Loucy (cell line): ENCODE data around the gene HES5.

Experiments
- EZH2phosphoT487 ChIP-seq: fragments of 200-600 bp; IDR thresholded peaks from 2 replicates; pipeline ENCODE4 v1.6.1; 2018; ENCODE audit warnings: antibody characterized with exemption, mild to moderate bottlenecking, moderate library complexity, borderline replicate concordance
- TF ChIP-seq, protein P1 (sequence below): fragments of 200-600 bp; sonication (generic); conservative IDR thresholded peaks from 2 replicates; pipeline ENCODE4 v1.5.1; 2014; ENCODE audit warnings: mild to moderate bottlenecking, antibody characterized with exemption, low read length

- TF ChIP-seq, protein P1, sequence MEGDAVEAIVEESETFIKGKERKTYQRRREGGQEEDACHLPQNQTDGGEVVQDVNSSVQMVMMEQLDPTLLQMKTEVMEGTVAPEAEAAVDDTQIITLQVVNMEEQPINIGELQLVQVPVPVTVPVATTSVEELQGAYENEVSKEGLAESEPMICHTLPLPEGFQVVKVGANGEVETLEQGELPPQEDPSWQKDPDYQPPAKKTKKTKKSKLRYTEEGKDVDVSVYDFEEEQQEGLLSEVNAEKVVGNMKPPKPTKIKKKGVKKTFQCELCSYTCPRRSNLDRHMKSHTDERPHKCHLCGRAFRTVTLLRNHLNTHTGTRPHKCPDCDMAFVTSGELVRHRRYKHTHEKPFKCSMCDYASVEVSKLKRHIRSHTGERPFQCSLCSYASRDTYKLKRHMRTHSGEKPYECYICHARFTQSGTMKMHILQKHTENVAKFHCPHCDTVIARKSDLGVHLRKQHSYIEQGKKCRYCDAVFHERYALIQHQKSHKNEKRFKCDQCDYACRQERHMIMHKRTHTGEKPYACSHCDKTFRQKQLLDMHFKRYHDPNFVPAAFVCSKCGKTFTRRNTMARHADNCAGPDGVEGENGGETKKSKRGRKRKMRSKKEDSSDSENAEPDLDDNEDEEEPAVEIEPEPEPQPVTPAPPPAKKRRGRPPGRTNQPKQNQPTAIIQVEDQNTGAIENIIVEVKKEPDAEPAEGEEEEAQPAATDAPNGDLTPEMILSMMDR: no peak
- TF ChIP-seq EZH2phosphoT487: no peak
These were observed 6.7 kb downstream of the HES5 start for GRCh38 chr1:2523191-2523890.
